22Rv1 (cell line): Measurements from ENCODE around the gene POLR2M.

Experiments
- CTCF ChIP-seq: fragments of 450-650 bp; IDR thresholded peaks from 2 replicates; pipeline ENCODE4 v1.5.1; 2017; ENCODE audit warnings: mild to moderate bottlenecking
- ZFX ChIP-seq: fragments of 450-650 bp; IDR thresholded peaks from 2 replicates; pipeline ENCODE4 v1.6.1; 2017; ENCODE audit warnings: antibody characterized with exemption, borderline replicate concordance

- TF ChIP-seq CTCF (no peak), ZFX (no peak)
These were observed 34.6 kb downstream of the POLR2M start for GRCh38 chr15:57741089-57741488.
